HG03558 (cell line): Measurements from ENCODE around the gene AHI1.

Experiments
- ATAC-seq: cut with Tn5 transposase; IDR thresholded peaks from one replicate; pipeline ENCODE4 v1.9.1; 2021; ENCODE audit warnings: moderate number of reproducible peaks; ENCODE audit not compliant: unreplicated experiment; ENCODE audit errors: extremely low read depth

Gene AHI1

DNA sequence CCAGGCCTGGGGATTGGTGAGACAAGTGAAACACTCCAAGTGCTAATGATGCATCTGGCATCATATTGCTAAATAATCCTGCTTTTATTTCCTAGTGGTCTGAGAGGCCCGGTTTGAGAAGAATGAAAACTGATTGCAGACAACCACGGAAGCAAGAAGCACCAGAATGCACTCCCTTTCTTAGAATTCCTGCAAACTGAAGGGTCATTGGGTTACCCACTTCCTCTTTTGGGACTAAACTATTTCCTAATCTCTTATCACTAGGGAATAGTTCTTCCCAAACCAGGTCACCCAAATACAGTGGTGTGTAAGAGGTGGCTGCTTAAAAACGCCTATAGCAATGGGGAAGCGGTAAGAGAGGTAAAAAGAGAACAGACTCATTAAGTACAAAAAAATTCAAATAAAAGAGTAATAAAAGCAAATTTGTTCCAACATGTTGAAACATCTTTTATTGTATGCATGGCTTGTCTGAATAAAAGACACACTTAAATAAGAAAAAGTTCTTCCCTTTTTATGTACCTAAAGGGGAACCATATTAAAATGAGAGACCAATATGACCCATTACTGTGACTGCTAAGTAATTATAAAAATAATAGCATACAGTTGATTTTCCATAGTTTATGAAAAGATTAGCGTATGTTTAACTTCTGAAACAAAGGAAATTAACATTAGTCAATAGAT is 190.7 kb downstream of the AHI1 start:
- ATAC-seq, result no peak

DNA sequence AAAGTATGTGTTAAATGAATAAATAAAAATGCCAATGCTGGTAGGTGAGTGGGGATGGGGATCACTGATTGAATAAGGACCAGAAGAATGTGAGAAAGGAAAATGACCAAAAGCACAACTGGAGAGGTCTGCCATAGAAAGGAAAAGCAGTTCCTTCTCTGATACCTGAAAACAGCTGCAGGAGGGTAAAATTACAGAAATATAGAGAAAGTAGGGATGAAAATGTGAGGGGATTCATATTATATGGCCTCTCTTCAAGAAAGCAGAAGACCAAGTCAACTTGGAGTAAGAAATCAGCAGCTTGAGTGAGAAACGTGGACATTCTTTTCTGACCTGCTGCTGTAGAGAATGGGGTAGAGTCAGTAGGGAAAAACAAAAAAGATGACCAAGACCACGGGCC is 191.4 kb downstream of the AHI1 start:
- ATAC-seq, result no peak

DNA sequence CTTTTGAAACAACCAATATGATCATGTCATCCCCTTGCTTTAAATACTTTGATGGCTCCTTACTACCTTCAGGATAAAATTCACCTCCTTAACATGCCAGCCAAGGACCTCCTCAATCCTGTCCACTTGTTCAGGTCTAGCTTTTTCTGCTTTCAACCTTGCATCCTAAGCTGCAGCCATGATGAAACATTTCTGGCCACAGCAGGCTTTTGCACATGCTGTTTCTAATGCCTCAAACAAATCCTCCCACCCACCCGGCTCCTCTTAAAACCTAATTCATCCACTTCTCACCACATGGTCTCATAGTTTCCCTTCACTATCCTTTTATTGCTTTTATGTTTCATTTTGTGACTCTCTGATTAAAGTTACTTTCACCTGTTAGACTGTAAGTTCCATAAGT is 191.9 kb downstream of the AHI1 start:
- ATAC-seq, result no peak

DNA sequence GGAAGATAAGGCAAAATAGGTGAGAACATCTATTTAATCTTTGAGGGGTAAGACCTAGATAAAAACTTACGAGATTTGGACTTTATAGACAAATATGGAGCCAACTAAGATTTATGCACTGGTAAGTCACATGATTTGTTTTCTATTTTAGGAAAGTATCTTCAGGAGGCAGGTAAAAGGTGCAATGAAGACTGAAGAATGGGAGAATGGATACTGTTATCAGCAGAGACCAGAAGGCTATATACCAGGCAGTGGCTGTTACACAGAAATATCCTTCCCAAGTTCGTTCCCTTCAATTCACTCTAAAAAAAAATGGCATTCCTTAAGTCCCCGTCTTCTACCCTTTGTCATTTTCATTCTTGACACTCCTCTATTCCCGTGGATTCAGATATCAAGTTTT is 192.7 kb downstream of the AHI1 start:
- ATAC-seq, result no peak

DNA sequence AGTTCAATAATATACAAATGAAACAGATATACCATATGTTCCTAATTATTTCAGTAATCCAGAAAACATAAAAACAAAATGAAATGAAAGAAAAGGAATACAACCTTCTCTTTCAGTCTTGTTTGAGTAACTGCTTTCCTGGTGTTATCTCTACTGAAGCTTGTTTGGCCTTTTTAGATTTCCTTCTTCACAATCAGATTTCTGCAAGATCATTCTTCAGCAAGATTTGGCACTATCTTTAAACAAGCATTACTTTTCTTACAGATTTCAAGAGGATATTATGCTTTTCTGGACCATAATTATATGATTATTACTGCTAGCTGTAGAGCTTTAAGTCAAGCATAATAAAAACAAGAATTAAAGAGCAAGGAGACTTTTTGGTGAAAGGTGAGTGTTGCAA is 196.2 kb downstream of the AHI1 start:
- no peak for ATAC-seq

DNA sequence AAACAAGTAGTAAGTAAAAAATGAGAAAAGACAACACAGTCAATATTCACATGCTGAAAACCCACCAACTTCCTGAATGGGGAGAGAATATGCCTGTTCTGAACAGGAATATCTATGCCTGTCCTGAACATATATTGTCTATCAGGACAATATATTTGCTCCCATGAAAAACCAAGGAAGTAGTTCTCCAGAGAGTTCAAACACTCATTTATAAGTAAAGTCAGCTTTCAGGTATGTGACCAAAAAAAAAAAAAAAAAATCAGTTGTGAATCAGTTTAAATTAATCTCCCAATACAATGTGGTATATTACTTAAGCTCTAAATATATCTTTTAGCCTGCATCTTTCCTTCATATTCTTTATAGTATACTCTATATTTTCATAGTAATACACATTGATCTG is 197.0 kb downstream of the AHI1 start:
- ATAC-seq, result no peak

DNA sequence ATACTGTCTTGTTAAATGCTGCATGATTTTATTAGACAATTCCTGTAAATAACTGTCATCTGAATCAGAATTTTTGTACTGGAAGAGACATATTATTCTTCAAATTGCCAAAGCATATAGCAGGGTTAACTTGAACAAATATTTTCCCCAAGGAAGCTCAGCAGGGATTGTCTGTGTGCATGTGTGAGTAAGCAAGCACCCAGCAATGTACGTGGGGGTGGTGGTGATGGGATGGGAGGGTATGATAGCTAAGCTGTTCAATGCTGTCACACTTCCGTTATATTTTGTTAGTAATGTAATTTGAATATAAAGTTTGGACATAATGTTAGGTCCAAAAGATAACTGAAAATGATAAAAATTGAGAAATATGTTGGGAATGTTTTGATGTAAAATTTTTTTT is 198.3 kb downstream of the AHI1 start:
- ATAC-seq, result no peak

DNA sequence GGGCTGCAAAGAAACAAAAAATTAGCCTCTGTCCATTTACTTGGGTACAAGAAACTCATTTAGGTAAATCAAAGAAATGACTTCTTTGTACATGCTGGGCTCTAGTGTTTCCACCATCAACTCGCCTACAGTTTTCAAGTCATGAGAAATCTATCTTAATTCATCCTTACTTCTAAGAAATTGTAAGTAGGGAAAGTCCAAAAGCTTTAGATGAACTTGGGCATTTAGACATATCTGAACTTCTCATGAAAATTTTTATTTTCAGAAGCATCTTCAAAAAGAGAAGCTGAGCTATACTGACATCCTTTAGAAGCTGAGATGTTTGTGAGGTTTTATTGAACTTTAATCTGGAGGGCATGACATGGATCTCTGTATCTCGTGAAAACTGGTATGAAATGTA is 199.1 kb downstream of the AHI1 start:
- ATAC-seq, result no peak

DNA sequence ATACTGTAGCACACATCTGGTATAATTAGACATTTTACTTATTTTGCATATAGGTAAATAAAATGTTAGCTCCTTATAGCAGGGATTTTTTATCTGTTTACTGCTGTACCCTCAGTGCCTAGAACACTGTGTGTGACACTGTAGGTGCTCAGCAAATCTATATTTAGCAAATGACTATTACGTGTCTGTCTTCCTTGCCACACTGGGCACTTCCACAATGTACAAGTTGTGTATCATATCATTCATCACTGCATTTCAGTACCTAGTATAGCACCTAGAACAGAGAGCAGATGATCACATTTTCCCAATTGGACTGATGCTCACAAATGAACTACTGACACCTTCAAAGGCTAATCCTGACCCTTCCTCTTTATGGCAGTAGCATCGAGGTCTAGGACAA is 200.8 kb downstream of the AHI1 start:
- ATAC-seq, result no peak

DNA sequence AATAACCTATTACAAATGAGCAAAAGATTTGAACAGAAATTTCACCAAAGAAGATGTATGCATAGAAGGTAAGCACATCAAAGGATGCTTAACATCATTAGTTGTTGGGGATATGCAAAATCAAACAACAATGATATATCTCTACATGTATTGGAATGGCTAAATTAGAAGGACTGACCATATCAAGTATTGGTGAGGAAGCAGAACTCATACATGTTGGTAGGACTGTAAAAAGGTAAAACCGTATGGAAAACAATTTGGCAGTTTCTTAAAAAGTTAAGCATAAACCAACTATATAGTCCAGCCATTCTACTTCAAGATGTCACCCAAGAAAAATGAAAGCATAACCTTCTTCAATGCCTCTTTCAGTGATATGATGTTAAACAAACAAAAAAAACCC is 202.5 kb downstream of the AHI1 start:
- ATAC-seq, result no peak

DNA sequence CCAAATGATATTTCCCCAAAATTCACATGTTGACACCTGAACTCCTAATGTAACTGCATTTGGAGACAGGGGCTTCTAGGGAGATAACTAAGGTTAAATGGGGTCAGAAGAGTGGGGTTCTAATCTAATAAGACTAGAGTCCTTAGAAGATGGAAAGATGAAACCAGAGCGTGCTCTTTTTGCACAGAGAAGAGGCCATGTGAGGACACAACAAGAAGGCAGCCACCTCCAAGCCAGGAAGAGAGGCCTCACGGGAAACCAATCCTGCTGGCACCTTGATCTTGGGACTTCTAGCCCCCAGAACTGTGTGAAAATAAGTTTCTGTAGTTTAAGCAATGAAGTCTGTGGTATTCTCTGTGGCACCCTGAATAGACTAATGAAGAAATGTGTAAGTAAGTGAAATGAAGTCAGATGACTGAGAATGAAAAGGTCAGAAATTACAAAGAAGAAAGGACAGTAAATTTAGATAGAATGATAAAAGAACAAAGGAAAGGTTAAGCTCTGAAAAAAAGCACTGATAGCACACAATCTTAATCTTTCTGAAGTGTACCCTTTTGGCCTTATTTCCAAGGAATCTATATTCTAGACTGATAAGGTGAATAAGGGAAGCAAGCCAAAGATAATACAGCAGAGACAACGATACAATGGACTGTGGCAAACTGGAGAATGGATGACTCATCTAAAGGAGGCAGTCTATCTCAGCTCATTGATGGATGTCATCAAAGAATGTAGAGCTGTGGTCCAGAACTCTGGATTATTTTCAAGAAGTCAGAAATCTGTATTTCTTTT is 206.1 kb downstream of the AHI1 start:
- no peak for ATAC-seq

DNA sequence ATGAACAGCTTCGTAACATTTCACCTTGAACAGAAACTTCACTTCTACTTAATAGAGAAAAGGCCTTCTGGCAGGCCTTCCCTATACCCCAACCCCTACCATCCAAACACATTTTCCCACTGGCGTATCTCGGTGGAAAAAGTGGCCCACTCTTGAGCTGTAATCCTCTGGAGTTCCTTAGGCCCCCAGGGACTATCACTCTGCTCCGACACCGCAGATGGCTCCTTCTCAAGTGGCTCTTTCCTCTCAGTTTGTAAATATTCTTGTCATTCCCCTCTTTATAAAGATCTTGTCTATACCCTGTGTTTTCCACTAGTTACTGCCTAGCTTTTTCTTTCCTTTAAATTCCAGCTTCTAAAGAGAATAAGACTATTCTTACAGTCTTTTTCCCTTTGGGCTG is 207.7 kb downstream of the AHI1 start:
- no peak for ATAC-seq

DNA sequence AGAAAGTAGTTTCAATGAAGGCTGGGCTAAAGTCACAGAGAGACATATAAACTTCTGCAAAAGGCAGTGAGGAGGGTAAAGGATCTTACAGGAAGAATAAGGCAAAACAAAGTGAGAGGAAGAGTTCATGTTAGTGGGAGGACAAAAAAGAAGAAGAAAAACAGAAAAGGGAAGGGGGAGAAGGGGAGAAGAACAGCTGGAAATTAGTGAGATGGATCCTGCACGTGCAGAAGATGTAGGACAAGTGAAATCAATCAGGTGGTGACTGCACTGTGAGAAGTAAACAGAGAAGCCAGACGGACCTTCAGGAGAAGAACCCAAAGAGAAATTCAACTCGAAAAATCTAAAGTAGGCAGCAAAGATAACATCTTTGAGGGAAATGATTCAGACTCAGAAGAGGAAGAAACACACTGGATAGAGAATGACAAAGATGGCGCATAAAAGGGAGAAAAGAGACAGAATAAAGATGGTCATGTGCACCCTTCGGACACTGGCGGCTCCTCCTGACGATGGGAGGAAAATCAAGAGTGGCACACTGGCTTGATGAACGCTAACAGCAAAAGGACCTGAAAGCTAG is 210.5 kb downstream of the AHI1 start:
- no peak for ATAC-seq

DNA sequence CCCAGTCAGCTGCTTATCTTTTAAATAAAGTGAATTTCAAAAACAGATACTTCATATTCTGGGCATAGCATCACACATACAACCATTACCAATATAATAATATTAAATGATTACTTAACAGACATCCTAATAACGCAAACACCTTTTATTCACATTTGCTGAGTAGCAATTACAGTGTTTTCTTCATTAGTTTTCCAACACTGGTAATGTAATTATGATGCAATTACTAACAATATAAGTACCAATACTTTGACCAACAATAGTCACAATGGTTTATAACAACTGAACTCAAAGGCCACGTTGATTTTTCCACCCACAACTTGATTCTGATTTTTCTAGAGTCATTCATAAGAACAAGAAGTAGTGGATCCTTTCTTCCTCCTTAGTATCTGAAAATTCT is 212.4 kb downstream of the AHI1 start:
- no peak for ATAC-seq

DNA sequence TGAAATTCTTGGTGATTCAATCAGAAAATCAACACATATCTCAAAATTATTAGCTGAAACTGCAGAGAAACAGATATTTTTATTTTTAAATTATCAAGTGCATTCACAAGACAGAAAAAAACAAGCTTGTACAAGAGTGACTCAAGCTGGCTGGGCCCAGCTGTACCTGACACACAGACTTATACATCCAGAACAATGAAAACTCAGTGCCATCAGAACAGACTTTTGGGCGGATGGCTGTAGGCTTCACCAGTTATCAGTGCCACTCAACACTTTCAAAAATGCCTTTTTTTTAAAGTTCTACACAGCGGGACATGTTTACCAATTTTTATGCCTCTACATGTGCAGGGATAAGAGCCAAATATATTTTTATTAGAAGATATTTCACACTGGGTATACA is 213.6 kb downstream of the AHI1 start:
- ATAC-seq, result no peak

DNA sequence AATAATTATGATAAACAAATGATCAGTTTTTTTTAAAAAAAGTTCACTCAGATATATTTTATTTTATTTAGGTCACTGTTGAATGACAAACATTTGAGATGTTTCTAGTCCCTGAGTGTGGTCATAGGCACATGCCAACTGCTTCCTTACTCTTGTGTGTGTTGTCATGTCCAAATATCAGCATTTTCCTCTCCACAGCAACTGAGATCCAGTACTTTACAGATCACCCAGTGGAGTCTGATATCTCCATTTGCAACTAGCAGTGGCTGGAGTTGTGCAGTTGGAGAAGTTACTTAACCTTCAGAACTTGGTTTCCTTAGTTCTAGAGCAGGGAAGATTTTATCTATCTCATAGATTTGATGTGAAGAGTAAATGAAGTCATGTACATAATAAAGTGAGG is 215.1 kb downstream of the AHI1 start:
- no peak for ATAC-seq

DNA sequence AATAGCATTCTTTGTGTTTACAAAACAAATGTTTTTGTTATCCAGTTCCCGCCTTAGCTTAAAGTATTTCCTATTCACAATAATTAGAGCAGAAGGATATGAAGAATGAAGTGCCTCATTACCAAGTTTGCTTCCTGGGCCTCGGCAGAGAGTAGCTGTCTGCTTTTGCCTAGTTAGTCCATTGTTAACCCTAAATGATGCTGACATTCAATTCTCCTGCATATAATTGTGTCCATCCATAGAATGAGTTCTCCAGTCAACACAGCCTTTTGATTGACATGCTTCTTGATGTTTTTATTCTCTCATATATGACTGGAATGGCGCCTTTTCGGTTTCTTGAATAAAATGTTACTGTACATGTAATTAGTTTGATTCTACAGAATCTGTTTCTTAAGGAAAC is 215.6 kb downstream of the AHI1 start:
- no peak for ATAC-seq

DNA sequence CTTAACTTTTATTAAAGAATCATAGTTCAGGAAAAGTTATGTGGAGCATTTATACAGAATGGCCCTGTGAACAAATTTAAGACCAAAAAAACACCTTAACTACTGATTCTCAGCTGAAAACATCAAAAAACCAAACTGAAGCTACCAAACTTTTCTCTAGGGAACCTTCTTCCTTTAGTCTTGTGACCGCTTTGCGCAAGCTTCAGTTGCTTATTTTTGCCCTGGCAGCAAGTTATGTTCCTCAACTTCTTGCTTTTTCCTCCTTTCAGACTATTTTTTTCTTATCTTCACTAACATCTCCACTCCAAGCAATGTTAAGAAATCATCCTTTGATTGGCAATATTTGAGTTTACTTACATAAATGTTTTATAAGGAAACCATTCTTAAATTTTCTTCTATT is 216.3 kb downstream of the AHI1 start:
- ATAC-seq, result no peak

DNA sequence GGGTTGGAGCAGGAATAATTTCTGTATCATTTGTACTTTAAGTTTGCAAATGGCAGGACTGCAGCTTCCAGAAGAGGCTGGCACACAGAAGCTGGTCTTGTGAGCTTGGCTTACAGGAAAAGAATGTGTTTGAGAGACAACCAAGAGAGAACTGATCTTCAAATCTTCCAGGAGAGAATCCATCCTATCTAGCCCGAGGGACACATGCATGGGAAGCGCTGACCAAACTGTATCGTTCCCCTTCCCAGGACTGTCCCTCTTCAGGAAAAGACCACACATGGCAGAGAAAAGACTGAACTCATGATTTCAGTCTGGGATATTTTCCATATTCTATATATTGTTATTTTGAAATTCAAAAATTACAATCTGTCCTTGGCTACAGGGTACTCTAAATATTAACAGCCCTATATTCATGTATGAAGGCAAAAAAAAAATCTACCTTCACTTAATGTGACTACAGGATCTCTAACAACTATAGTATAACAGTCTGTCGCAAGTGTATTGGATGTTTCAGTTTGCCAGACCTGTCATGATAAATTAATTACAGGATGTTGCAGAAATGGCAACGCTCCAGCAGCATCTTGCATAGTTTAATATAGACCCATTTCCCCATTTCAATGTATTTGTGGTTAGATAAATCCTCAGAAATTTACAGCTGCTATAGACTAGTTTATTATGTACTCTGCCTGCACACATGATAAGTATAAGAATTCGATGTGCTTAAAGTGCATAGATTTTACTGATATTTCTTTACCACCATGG is 217.0 kb downstream of the AHI1 start:
- no peak for ATAC-seq

DNA sequence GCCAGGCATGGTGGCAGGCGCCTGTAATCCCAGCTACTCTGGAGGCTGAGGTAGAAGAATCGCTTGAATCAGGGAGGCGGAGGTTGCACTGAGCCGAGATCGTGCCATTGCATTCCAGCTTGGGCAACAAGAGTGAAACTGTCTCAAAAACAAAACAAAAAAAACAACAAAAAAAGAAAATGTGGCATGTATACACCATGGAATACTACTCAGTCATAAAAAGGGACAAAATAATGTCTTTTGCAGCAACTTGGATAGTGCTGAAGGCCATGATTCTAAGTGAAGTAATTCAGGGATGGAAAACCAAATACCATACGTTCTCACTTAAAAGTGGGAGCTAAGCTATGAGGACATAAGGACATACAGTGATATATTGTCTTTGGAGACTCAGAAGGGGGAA is 220.1 kb downstream of the AHI1 start:
- no peak for ATAC-seq
